H1 (cell line): Measurements from ENCODE around the gene HIC1. TPM values are rescaled to one million over a fixed set of nuclear protein-coding genes. Genes with fewer than 3 reads are reported as not detected.

ENCODE experiments used
- CTCF ChIA-PET: fragments of 300-600 bp; sonication (Branson Sonifier 250); formaldehyde crosslinking; loops from one replicate; lab custom pipeline; 2021; ENCODE audit not compliant: partially characterized antibody; lab: Charles Lee
- POLR2A ChIA-PET: fragments of 300-600 bp; sonication (Branson Sonifier 250); formaldehyde crosslinking; loops from one replicate; lab custom pipeline; 2021; ENCODE audit warnings: inconsistent platforms; ENCODE audit not compliant: partially characterized antibody; lab: Charles Lee
- DNase-seq, 2 experiments: peaks; one replicate each; pipeline versions ENCODE4 v3.0.0 to v3.0.0-alpha.2; 2010 to 2022; ENCODE audit warnings: low spot score in 2 of 2, low read depth in 1 of 2, mixed read lengths in 1 of 2
- FAIRE-seq: peaks from 2 replicates; lab custom pipeline; 2011; peaks lifted over from hg19 to GRCh38; lab: Jason Lieb, UNC
- H2AFZ ChIP-seq: 2 replicates; pipeline ENCODE4 v1.8.1; 2012; ENCODE audit warnings: low read length, inconsistent platforms
- H2AK5ac ChIP-seq: 2 replicates; pipeline ENCODE4 v1.6.1; 2013; ENCODE audit warnings: low read depth, low read length
- H2BK120ac ChIP-seq: replicated peaks from 2 replicates; pipeline ENCODE3; 2013; ENCODE audit warnings: low read depth, low read length, inconsistent platforms
- H2BK12ac ChIP-seq: 2 replicates; pipeline ENCODE4 v1.6.1; 2013; ENCODE audit warnings: low read depth, low read length
- H2BK15ac ChIP-seq: 2 replicates; pipeline ENCODE4 v1.6.1; 2013; ENCODE audit warnings: low read length
- H2BK20ac ChIP-seq: 2 replicates; pipeline ENCODE4 v1.6.1; 2013; ENCODE audit warnings: low read length
- H2BK5ac ChIP-seq: 2 replicates; pipeline ENCODE4 v1.6.1; 2013; ENCODE audit warnings: low read depth, low read length
- H3K14ac ChIP-seq: 2 replicates; pipeline ENCODE4 v1.6.1; 2013; ENCODE audit warnings: inconsistent platforms; ENCODE audit not compliant: insufficient read length
- H3K18ac ChIP-seq: 2 replicates; pipeline ENCODE4 v1.6.1; 2013; ENCODE audit warnings: low read length; ENCODE audit errors: extremely low read depth
- H3K23ac ChIP-seq: 2 replicates; pipeline ENCODE4 v1.6.1; 2013; ENCODE audit warnings: inconsistent platforms; ENCODE audit not compliant: insufficient read length
- H3K23me2 ChIP-seq: 2 replicates; pipeline ENCODE4 v1.6.1; 2013; ENCODE audit warnings: low read depth, low read length
- H3K27ac ChIP-seq: 2 replicates; pipeline ENCODE4 v1.6.1; 2011; ENCODE audit warnings: low read depth, low read length, inconsistent platforms
- H3K27me3 ChIP-seq, 4 experiments: replicated peaks in 1 of 4; 1 replicate in 1 of 4; 2 replicates in 3 of 4; pipeline versions ENCODE4 v1.6.1 to v1.8.1; 2011 to 2013; ENCODE audit warnings: low read length in 3 of 4, mild to moderate bottlenecking in 3 of 4, inconsistent platforms in 2 of 4, mixed read lengths in 2 of 4, moderate library complexity in 1 of 4; ENCODE audit not compliant: control insufficient read depth in 3 of 4, insufficient read depth in 3 of 4; ENCODE audit errors: extremely low read depth in 1 of 4
- H3K36me3 ChIP-seq, 4 experiments: 2 replicates each; pipeline versions ENCODE4 v1.6.1 to v1.8.1; 2011 to 2013; ENCODE audit warnings: mild to moderate bottlenecking in 4 of 4, low read length in 3 of 4, moderate library complexity in 2 of 4, control low read depth in 1 of 4, inconsistent platforms in 1 of 4; ENCODE audit not compliant: insufficient read depth in 4 of 4, control insufficient read depth in 2 of 4
- H3K4ac ChIP-seq: replicated peaks from 2 replicates; pipeline ENCODE3; 2013; ENCODE audit warnings: low read length, low read depth, mixed read lengths, inconsistent platforms; ENCODE audit not compliant: insufficient read length
- H3K4me1 ChIP-seq, 4 experiments: replicated peaks in 1 of 4; 1 replicate in 1 of 4; 2 replicates in 3 of 4; pipeline versions ENCODE4 v1.6.1 to v1.8.1; 2011 to 2013; ENCODE audit warnings: low read length in 3 of 4, inconsistent platforms in 2 of 4, mixed read lengths in 1 of 4; ENCODE audit not compliant: insufficient read depth in 4 of 4, control insufficient read depth in 3 of 4
- H3K4me2 ChIP-seq, 2 experiments: 2 replicates each; pipeline versions ENCODE4 v1.6.1 to v1.8.1; 2011 to 2013; ENCODE audit warnings: low read depth in 2 of 2, low read length in 2 of 2, control low read depth in 1 of 2, inconsistent platforms in 1 of 2, mild to moderate bottlenecking in 1 of 2; ENCODE audit not compliant: insufficient read depth in 1 of 2
- H3K4me3 ChIP-seq, 4 experiments: fragments of 200-600, 300-600 bp in 1 of 4; sonication (generic), shearing (Covaris generic), sonication (Bioruptor Twin) in 1 of 4; 2 replicates each; pipeline versions ENCODE4 v1.5.1 to v1.8.1; 2011 to 2016; ENCODE audit warnings: low read length in 4 of 4, low read depth in 3 of 4, control low read depth in 2 of 4, inconsistent platforms in 2 of 4, mild to moderate bottlenecking in 2 of 4, mixed read lengths in 1 of 4, moderate library complexity in 1 of 4; ENCODE audit not compliant: insufficient read depth in 2 of 4; ENCODE audit errors: extremely low read depth in 1 of 4
- H3K56ac ChIP-seq: replicated peaks from 2 replicates; pipeline ENCODE3; 2013; ENCODE audit warnings: low read depth, mild to moderate bottlenecking, mixed read lengths, low read length, inconsistent platforms; ENCODE audit not compliant: insufficient read length
- H3K79me1 ChIP-seq: 2 replicates; pipeline ENCODE4 v1.6.1; 2013; ENCODE audit warnings: low read depth, low read length, control low read depth
- H3K79me2 ChIP-seq, 2 experiments: 2 replicates each; pipeline versions ENCODE4 v1.6.1 to v1.8.1; 2012 to 2013; ENCODE audit warnings: low read length in 2 of 2, mild to moderate bottlenecking in 2 of 2, inconsistent platforms in 1 of 2; ENCODE audit not compliant: insufficient read depth in 2 of 2, control insufficient read depth in 1 of 2
- H3K9ac ChIP-seq, 4 experiments: replicated peaks in 1 of 4; 1 replicate in 1 of 4; 2 replicates in 3 of 4; pipeline versions ENCODE4 v1.6.1 to v1.8.1; 2011 to 2013; ENCODE audit warnings: low read depth in 3 of 4, low read length in 3 of 4, control low read depth in 2 of 4, mild to moderate bottlenecking in 2 of 4, moderate library complexity in 2 of 4, inconsistent platforms in 1 of 4; ENCODE audit errors: extremely low read depth in 1 of 4
- H3K9me3 ChIP-seq, 2 experiments: 2 replicates each; pipeline versions ENCODE4 v1.6.1 to v1.8.1; 2012 to 2013; ENCODE audit warnings: mild to moderate bottlenecking in 2 of 2, moderate library complexity in 2 of 2, control low read depth in 1 of 2, inconsistent platforms in 1 of 2, low read depth in 1 of 2, low read length in 1 of 2, mixed read lengths in 1 of 2; ENCODE audit not compliant: insufficient read depth in 2 of 2
- H4K20me1 ChIP-seq, 2 experiments: replicated peaks in 1 of 2; 2 replicates each; pipeline versions ENCODE3 to v1.8.1; 2011 to 2013; ENCODE audit warnings: inconsistent platforms in 2 of 2, low read length in 2 of 2, mild to moderate bottlenecking in 1 of 2; ENCODE audit not compliant: insufficient read depth in 2 of 2, control insufficient read depth in 1 of 2
- H4K5ac ChIP-seq: 2 replicates; pipeline ENCODE4 v1.6.1; 2013; ENCODE audit warnings: low read length, low read depth, mixed read lengths, inconsistent platforms; ENCODE audit not compliant: insufficient read length
- H4K8ac ChIP-seq: 2 replicates; pipeline ENCODE4 v1.8.0; 2013; ENCODE audit warnings: mild to moderate bottlenecking, moderate library complexity, low read length, inconsistent platforms; ENCODE audit not compliant: insufficient read depth; ENCODE audit errors: extremely low read depth
- H4K91ac ChIP-seq: replicated peaks from 2 replicates; pipeline ENCODE3; 2013; ENCODE audit warnings: low read length, mixed read lengths, inconsistent platforms; ENCODE audit not compliant: insufficient read length
- CBX5 ChIP-seq: fragments of 300-800, 300-1000 bp; sonication (generic); IDR thresholded peaks from 2 replicates; pipeline ENCODE4 v1.7.1; 2016; ENCODE audit warnings: antibody characterized with exemption, low read length, low read depth
- CHD2 ChIP-seq: IDR thresholded peaks from 2 replicates; pipeline ENCODE4 v1.6.1; 2012; ENCODE audit warnings: low read length, improper control_type of control experiment
- EP300 ChIP-seq, 2 experiments: IDR thresholded peaks; 1 replicate in 1 of 2; 2 replicates in 1 of 2; pipeline ENCODE4 v1.6.1; 2011 to 2012; ENCODE audit warnings: low read depth in 2 of 2, low read length in 2 of 2, mild to moderate bottlenecking in 2 of 2, borderline replicate concordance in 1 of 2, inconsistent platforms in 1 of 2, moderate library complexity in 1 of 2
- EZH2 ChIP-seq: fragments of 200-600 bp; sonication (generic); IDR thresholded peaks from 2 replicates; pipeline ENCODE4 v1.7.1; 2012; ENCODE audit warnings: low read depth, mild to moderate bottlenecking, moderate library complexity, low read length, inconsistent platforms; ENCODE audit not compliant: severe bottlenecking
- GTF2F1 ChIP-seq: IDR thresholded peaks from 2 replicates; pipeline ENCODE4 v1.6.1; 2012; ENCODE audit warnings: low read depth, low read length, improper control_type of control experiment, borderline replicate concordance
- MAX ChIP-seq: IDR thresholded peaks from 2 replicates; pipeline ENCODE4 v1.6.1; 2012; ENCODE audit warnings: inconsistent platforms
- POLR2AphosphoS5 ChIP-seq: IDR thresholded peaks from 2 replicates; pipeline ENCODE4 v1.6.1; 2011; ENCODE audit warnings: low read depth, low read length
- RNF2 ChIP-seq: fragments of 200-900, 300-1000 bp; sonication (generic); IDR thresholded peaks from 2 replicates; pipeline ENCODE4 v1.7.1; 2016; ENCODE audit warnings: borderline replicate concordance, low read depth, mild to moderate bottlenecking, antibody characterized with exemption, low read length; ENCODE audit not compliant: poor library complexity, severe bottlenecking; ENCODE audit errors: missing control alignments
- RXRA ChIP-seq: IDR thresholded peaks from 2 replicates; pipeline ENCODE4 v1.6.1; 2011; ENCODE audit warnings: low read depth, mild to moderate bottlenecking, low read length, moderate library complexity; ENCODE audit not compliant: insufficient read depth
- SIRT6 ChIP-seq: IDR thresholded peaks from one replicate; pipeline ENCODE4 v1.7.1; 2012; ENCODE audit warnings: low read length, inconsistent platforms
- YY1 ChIP-seq: IDR thresholded peaks from 2 replicates; pipeline ENCODE4 v1.6.1; 2011; ENCODE audit warnings: low read depth, mild to moderate bottlenecking, low read length
- WGBS, 2 experiments: shearing (Covaris generic) in 1 of 2; methylation state at CpG; one replicate each; pipeline versions ENCODE4 v1.1.6 to v1.1.7; 2013 to 2015; ENCODE audit warnings: low lambda C conversion rate in 2 of 2, mixed read lengths in 2 of 2, inconsistent platforms in 1 of 2, low coverage in 1 of 2, missing lambda C conversion rate in 1 of 2; ENCODE audit not compliant: insufficient replicate concordance in 2 of 2, insufficient coverage in 1 of 2, insufficient read length in 1 of 2; ENCODE audit errors: extremely low coverage in 1 of 2, missing lambda C conversion rate in 1 of 2; 5-methylcytosine and 5-hydroxymethylcytosine counted together
- polyA plus RNA-seq, 7 experiments: library from polyadenylated mRNA; depleted of rRNA in 3 of 7; stranded (reverse) in 5 of 7; unstranded in 2 of 7; fragments of >200 nt in 5 of 7; fragments of 200-250 nt in 2 of 7; gene quantifications; 1 replicate in 5 of 7; 2 replicates in 1 of 7; 4 replicates in 1 of 7; pipeline versions ENCODE4 v1.2.1 to v1.2.3, GENCODE V29; 2011 to 2013; ENCODE audit warnings: missing spikeins in 2 of 7, mixed read lengths in 2 of 7
- total RNA-seq: library from RNA; stranded (reverse); fragmentation: NEBNext Ultra II Directional; extraction: Animal tissue kit (Norgen Biotek cat#: 25700); gene quantifications from 2 replicates; pipeline ENCODE4 v1.2.1, GENCODE V29; 2021
- TF ChIP-seq, protein P1 (sequence below): IDR thresholded peaks from 2 replicates; pipeline ENCODE4 v1.6.1; 2012; ENCODE audit warnings: inconsistent platforms

Gene HIC1
- total and polyA plus RNA-seq, 2 of the 8 experiments (the other 6 are each of a cell fraction or from before 2014, with no cell fraction given): 0.06 to 0.09 TPM

DNA sequence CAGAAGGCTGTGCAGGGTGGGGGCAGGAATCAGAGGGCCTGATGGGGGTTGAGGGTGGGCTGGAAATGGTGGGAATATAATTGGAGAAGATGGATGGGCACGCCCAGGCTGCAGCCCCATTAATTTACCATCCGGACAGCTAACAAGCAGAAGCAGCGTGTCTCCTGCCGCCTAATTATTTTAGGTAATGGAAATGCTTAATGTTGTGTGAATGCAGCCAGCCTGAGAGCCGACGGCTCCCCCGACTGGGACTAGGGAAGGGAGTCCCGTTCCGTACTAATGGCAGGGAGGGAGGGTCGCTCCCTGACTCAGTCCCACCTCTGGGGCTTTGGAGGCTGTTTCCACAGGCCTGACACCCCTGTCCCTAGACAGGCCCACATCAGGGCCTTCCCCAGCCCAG lies 17.7 kb upstream of the HIC1 start:
- CTCF ChIA-PET: interaction anchor here (2.1 kb wide), 1 partner anchor 12 kb away, joined by 8 read pairs; the partner anchor contains the start of gene RTN4RL1
- TF ChIP-seq EP300 (IDR thresholded peaks at IDR 0.05; ENCODE audit: borderline replicate concordance in 1 of 2, low read depth in 2 of 2, low read length in 2 of 2) (no peak), EZH2 (no peak), YY1 (no peak), RNF2 (no peak), CBX5 (no peak), SIRT6 (no peak), CHD2 (no peak), MAX (no peak), POLR2AphosphoS5 (no peak), GTF2F1 (no peak), RXRA (no peak)
- TF ChIP-seq, protein P1, sequence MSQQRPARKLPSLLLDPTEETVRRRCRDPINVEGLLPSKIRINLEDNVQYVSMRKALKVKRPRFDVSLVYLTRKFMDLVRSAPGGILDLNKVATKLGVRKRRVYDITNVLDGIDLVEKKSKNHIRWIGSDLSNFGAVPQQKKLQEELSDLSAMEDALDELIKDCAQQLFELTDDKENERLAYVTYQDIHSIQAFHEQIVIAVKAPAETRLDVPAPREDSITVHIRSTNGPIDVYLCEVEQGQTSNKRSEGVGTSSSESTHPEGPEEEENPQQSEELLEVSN: no peak

More for the DNA sequence above, 17.7 kb upstream of the HIC1 start:
- no peak overlapping the region for H3K4me2 ChIP-seq
- H3K4me3 ChIP-seq: no peak overlapping the region
- no peak overlapping the region for H3K23ac ChIP-seq
- peaks cover 0 to 5% (median 1%) of the 10 kb centered on the region in 4 experiments; a peak in 3 of 8 replicates for H3K36me3 ChIP-seq
- H3K9ac ChIP-seq: no peak overlapping the region
- H2BK12ac ChIP-seq: no peak overlapping the region
- no peak for FAIRE-seq
- no peak overlapping the region for H4K5ac ChIP-seq
- no peak overlapping the region for H3K27ac ChIP-seq
- no peaks in the 10 kb centered on the region for H3K79me1 ChIP-seq
- no peak overlapping the region for H3K14ac ChIP-seq
- H4K20me1 ChIP-seq: peaks cover 0 to 7% of the 10 kb centered on the region in 2 experiments
- no peak overlapping the region for H3K56ac ChIP-seq
- no peak overlapping the region for H3K4ac ChIP-seq
- no peak overlapping the region for H2BK20ac ChIP-seq
- H3K4me1 ChIP-seq: peaks cover 0 to 9% (median 3%) of the 10 kb centered on the region in 4 experiments; a peak in 5 of 7 replicates
- no peak overlapping the region for H2AK5ac ChIP-seq
- POLR2A ChIA-PET: interaction anchor here (0.5 kb wide), 1 partner anchor 190 kb away, joined by 3 read pairs; no protein-coding TSS in a partner anchor
- no peak for DNase-seq
- peaks cover 2% of the 10 kb centered on the region; the same call in 1 of the 2 replicates for H3K23me2 ChIP-seq
- H2BK15ac ChIP-seq: no peak overlapping the region
- no peak overlapping the region for H3K18ac ChIP-seq
- H3K79me2 ChIP-seq: no peaks in the 10 kb centered on the region
- peaks cover 0 to 2% (median 0%) of the 10 kb centered on the region in 4 experiments; a peak in 1 of 7 replicates for H3K27me3 ChIP-seq
- WGBS, 2 experiments: 82% methylated on average over 9 of the region's 10 CpGs; no CpG with 5 or more reads in 1 of the 2 experiments
- H2BK5ac ChIP-seq: no peak overlapping the region
- H3K9me3 ChIP-seq: no peaks in the 10 kb centered on the region
- no peak overlapping the region for H4K8ac ChIP-seq
- H2AFZ ChIP-seq: no peak overlapping the region
- no peak overlapping the region for H2BK120ac ChIP-seq
- no peak overlapping the region for H4K91ac ChIP-seq
